Thoracic aorta (tissue), 2 donors: ENCODE measurements around the gene FBXL14. TPM values are rescaled to one million over a fixed set of nuclear protein-coding genes. Genes with fewer than 3 reads are reported as not detected.

Experiments
- ATAC-seq: fragments of 150-250 bp; one replicate; pipeline ENCODE4 v1.8.0; 2017; ENCODE audit warnings: low read depth; ENCODE audit not compliant: insufficient number of reproducible peaks, low FRiP score
- DNase-seq: peaks from one replicate; pipeline ENCODE4 v3.0.0-alpha.2; 2020; ENCODE audit warnings: low spot score
- H3K27ac ChIP-seq, 2 donors: fragments of 200-600 bp; sonication (generic); 1 replicate in 1 of 2; 2 replicates in 1 of 2; pipeline ENCODE4 v1.5.1; 2016; ENCODE audit warnings: mild to moderate bottlenecking in 2 of 2, moderate library complexity in 2 of 2
- H3K27me3 ChIP-seq: fragments of 200-600 bp; sonication (generic); replicated peaks from 2 replicates; pipeline ENCODE4 v1.6.0; 2016; ENCODE audit warnings: mild to moderate bottlenecking; ENCODE audit not compliant: insufficient read depth
- H3K36me3 ChIP-seq: fragments of 200-600 bp; sonication (generic); one replicate; pipeline ENCODE4 v1.5.1; 2016
- H3K4me1 ChIP-seq, 2 donors: fragments of 200-600 bp; sonication (generic); 1 replicate in 1 of 2; 2 replicates in 1 of 2; pipeline versions ENCODE4 v1.5.1 to v1.6.0; 2016; ENCODE audit warnings: low read depth in 2 of 2, mild to moderate bottlenecking in 1 of 2; ENCODE audit not compliant: control insufficient read depth in 1 of 2
- H3K4me3 ChIP-seq: fragments of 200-600 bp; sonication (generic); 2 replicates; pipeline ENCODE4 v1.5.1; 2016; ENCODE audit warnings: mild to moderate bottlenecking
- H3K9me3 ChIP-seq: fragments of 200-600 bp; sonication (generic); 2 replicates; pipeline ENCODE4 v1.5.1; 2016
- CTCF ChIP-seq: fragments of 200-600 bp; sonication (generic); IDR thresholded peaks from one replicate; pipeline ENCODE4 v1.5.1; 2019; ENCODE audit warnings: antibody characterized with exemption
- total RNA-seq, 2 donors: library from RNA; depleted of rRNA; stranded (reverse); fragments of >200 nt; gene quantifications; one replicate each; pipeline versions ENCODE4 v1.1.0 to v1.2.3, GENCODE V29; 2016

FBXL14 gene
- total RNA-seq, 2 donors from 2014 or later, result 15.0 to 17.0 TPM

DNA sequence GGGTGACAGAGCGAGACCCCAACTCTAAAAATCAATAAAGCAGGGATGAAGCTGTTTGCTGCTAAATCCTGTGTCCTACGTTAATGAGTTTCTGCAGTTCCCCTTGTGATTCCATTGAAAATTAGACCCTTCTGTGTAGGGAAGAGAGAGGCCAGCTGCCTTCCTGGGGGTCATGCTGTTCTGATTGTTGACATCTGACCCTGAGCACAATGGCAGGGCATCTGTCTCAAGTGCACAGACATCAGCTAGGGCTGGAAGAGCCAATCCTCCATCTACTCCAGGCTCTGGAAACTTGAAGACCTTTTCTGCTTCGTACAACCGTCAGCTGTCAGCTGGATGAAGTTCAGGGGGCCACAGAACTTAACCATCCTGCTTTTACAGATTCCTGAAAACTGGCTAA is 10.1 kb downstream of the FBXL14 start:
- no peaks in the 10 kb centered on the region for H3K27me3 ChIP-seq
- H3K9me3 ChIP-seq, result no peaks in the 10 kb centered on the region
- H3K4me1 ChIP-seq, result peaks cover 2 to 15% of the 10 kb centered on the region in 2 donors
- DNase-seq (no peak), ATAC-seq (no peak)
- no peak overlapping the region for H3K27ac ChIP-seq
- no peaks in the 10 kb centered on the region for H3K36me3 ChIP-seq
- H3K4me3 ChIP-seq, result no peak overlapping the region
- no peak for TF ChIP-seq CTCF

GRCh38 chr12:1583421-1584078 is 10.8 kb downstream of the FBXL14 start:
- DNase-seq, result no peak
- H3K4me3 ChIP-seq, result peak overlapping the region; percentile 53

GRCh38 chr12:1582709-1583050 is 11.7 kb downstream of the FBXL14 start:
- H3K9me3 ChIP-seq, result no peaks in the 10 kb centered on the region
- TF ChIP-seq CTCF, result no peak
- DNase-seq (no peak), ATAC-seq (no peak)
- no peak overlapping the region for H3K4me3 ChIP-seq
- H3K4me1 ChIP-seq, result peaks cover 0 to 2% of the 10 kb centered on the region in 2 donors
- no peaks in the 10 kb centered on the region for H3K27me3 ChIP-seq
- no peak overlapping the region for H3K27ac ChIP-seq
- H3K36me3 ChIP-seq, result no peaks in the 10 kb centered on the region

More at GRCh38 chr12:1583421-1584078, 10.8 kb downstream of the FBXL14 start:
- Histone ChIP-seq H3K27me3 (no peaks in the 10 kb centered on the region), H3K9me3 (no peaks in the 10 kb centered on the region), H3K27ac (no peak overlapping the region), H3K4me1 (peaks cover 2 to 11% of the 10 kb centered on the region in 2 donors), H3K36me3 (no peaks in the 10 kb centered on the region)
- TF ChIP-seq CTCF, result peak; percentile 83
- peak; percentile 33 for ATAC-seq

- no peak for ATAC-seq
Observed at GRCh38 chr12:1581973-1582708, 12.2 kb downstream of the FBXL14 start.

More at GRCh38 chr12:1581973-1582708, 12.2 kb downstream of the FBXL14 start:
- Histone ChIP-seq H3K36me3 (no peaks in the 10 kb centered on the region), H3K4me1 (peaks cover 0 to 3% of the 10 kb centered on the region in 2 donors), H3K4me3 (no peak overlapping the region), H3K27me3 (no peaks in the 10 kb centered on the region), H3K27ac (no peak overlapping the region), H3K9me3 (no peaks in the 10 kb centered on the region)
- DNase-seq, result no peak
- TF ChIP-seq CTCF, result no peak
